Kidney epithelial cell (primary cell): ENCODE data around the gene SMAD2. TPM values are rescaled to one million over a fixed set of nuclear protein-coding genes. Genes with fewer than 3 reads are reported as not detected.

Source experiments
- DNase-seq: peaks from one replicate; pipeline ENCODE4 v3.0.0-alpha.2; 2010; ENCODE audit warnings: low read depth
- H3K27me3 ChIP-seq: 2 replicates; pipeline ENCODE4 v1.6.0; 2011; ENCODE audit warnings: low read length; ENCODE audit not compliant: control insufficient read depth, insufficient read depth
- H3K36me3 ChIP-seq: 2 replicates; pipeline ENCODE4 v1.5.1; 2011; ENCODE audit warnings: low read length; ENCODE audit not compliant: control insufficient read depth, insufficient read depth
- H3K4me3 ChIP-seq: 2 replicates; pipeline ENCODE4 v1.5.1; 2011; ENCODE audit warnings: low read depth, mild to moderate bottlenecking, control low read depth, low read length
- CTCF ChIP-seq: IDR thresholded peaks from 2 replicates; pipeline ENCODE4 v1.5.1; 2011; ENCODE audit warnings: mild to moderate bottlenecking, moderate library complexity, low read length, control low read depth, inconsistent platforms; ENCODE audit not compliant: insufficient read depth, poor library complexity, severe bottlenecking
- total RNA-seq: library from RNA; depleted of rRNA; stranded (reverse); fragments of >200 nt; gene quantifications from 2 replicates; pipeline ENCODE4 v1.2.3, GENCODE V29; 2015

Gene SMAD2
- total RNA-seq, 1 donor from 2014 or later, result 122 TPM

GRCh38 chr18:47797126-47797525, 133.3 kb downstream of the SMAD2 start:
- no peaks in the 10 kb centered on the region for H3K36me3 ChIP-seq

GRCh38 chr18:47795434-47795814, 135.0 kb downstream of the SMAD2 start:
- Histone ChIP-seq H3K4me3 (no peak overlapping the region), H3K36me3 (no peaks in the 10 kb centered on the region), H3K27me3 (peaks cover 10% of the 10 kb centered on the region)
- DNase-seq, result no peak
- no peak for TF ChIP-seq CTCF

More at GRCh38 chr18:47797126-47797525, 133.3 kb downstream of the SMAD2 start:
- Histone ChIP-seq H3K4me3 (no peak overlapping the region), H3K27me3 (peaks cover 10% of the 10 kb centered on the region)
- no peak for DNase-seq
- TF ChIP-seq CTCF, result no peak

- Histone ChIP-seq H3K36me3 (no peaks in the 10 kb centered on the region), H3K4me3 (no peak overlapping the region), H3K27me3 (peaks cover 10% of the 10 kb centered on the region)
- TF ChIP-seq CTCF, result no peak
- DNase-seq, result no peak
Measured at GRCh38 chr18:47794725-47795433, 135.6 kb downstream of the SMAD2 start.

GRCh38 chr18:47793609-47794008, 136.8 kb downstream of the SMAD2 start:
- H3K4me3 ChIP-seq, result no peak overlapping the region
- no peak for DNase-seq
- TF ChIP-seq CTCF, result no peak
- no peaks in the 10 kb centered on the region for H3K36me3 ChIP-seq
- peaks cover 6% of the 10 kb centered on the region for H3K27me3 ChIP-seq

- Histone ChIP-seq H3K27me3 (peaks cover 4% of the 10 kb centered on the region), H3K4me3 (no peak overlapping the region), H3K36me3 (no peaks in the 10 kb centered on the region)
- no peak for DNase-seq
- no peak for TF ChIP-seq CTCF
Measured at GRCh38 chr18:47791461-47791985, 138.9 kb downstream of the SMAD2 start.

GRCh38 chr18:47790036-47790435, 140.4 kb downstream of the SMAD2 start:
- no peaks in the 10 kb centered on the region for H3K36me3 ChIP-seq

More at GRCh38 chr18:47790036-47790435, 140.4 kb downstream of the SMAD2 start:
- H3K27me3 ChIP-seq, result peaks cover 1% of the 10 kb centered on the region
- no peak overlapping the region for H3K4me3 ChIP-seq
- no peak for DNase-seq
- no peak for TF ChIP-seq CTCF
